Stimulated activated CD8-positive, alpha-beta memory T cell treated with anti-CD3 and anti-CD28 coated beads, Interleukin-2, amount 100 ng/mL, for 48 hours (primary cell): Measurements from ENCODE around the gene CMTM2.

ENCODE experiments used
- DNase-seq, 2 donors: peaks; one replicate each; pipeline ENCODE4 v3.0.0-alpha.2; 2020; ENCODE audit warnings: low read depth in 2 of 2

Gene CMTM2, protein sequence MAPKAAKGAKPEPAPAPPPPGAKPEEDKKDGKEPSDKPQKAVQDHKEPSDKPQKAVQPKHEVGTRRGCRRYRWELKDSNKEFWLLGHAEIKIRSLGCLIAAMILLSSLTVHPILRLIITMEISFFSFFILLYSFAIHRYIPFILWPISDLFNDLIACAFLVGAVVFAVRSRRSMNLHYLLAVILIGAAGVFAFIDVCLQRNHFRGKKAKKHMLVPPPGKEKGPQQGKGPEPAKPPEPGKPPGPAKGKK

DNA sequence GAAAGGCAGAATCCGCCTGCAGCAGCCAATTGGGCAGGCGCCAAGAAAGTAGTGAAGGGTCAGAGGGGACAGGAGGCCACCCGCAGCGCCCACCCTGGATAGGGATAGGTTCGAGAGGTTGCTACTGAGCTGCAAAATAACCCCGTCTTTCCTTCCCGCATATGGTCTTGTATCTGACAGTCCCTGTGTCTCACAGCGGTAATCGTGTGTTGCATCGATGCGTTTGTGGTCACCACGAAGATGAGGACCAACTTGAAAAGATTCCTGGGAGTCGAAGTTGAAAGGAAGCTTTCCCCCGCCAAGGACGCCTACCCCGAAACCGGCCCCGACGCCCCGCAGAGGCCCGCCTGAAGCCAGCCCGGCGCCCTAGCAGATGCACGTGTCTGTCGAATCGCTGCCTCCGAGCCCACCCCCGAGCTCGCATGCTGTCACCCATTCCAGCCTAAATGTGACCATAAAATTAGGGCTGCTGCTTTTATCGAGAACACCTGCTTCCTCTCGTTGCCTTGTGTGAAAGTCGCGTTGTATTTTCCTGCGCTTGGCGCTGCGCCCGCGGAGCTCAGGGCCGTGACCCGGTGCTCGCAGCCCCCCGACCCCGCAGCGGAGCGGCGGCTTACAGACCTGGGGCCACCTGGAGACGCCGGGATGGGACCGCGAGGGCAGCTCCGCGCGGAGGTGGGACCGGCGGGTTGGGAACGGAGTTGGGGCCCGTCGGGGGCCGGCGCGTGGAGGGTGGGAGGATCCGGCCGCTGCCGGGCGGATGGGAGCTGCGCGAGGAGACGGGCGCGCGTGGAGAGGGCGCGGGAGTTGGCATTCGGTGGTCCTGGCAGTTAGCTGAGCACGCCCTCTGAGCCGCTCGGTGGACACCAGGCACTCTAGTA, at the start of gene CMTM2:
CMTM2 (plus strand) TSS at position 813 of the 881 bp plus-strand sequence. CDS start 145 bp downstream, outside the sequence.
- DNase-seq, result no peak

DNA sequence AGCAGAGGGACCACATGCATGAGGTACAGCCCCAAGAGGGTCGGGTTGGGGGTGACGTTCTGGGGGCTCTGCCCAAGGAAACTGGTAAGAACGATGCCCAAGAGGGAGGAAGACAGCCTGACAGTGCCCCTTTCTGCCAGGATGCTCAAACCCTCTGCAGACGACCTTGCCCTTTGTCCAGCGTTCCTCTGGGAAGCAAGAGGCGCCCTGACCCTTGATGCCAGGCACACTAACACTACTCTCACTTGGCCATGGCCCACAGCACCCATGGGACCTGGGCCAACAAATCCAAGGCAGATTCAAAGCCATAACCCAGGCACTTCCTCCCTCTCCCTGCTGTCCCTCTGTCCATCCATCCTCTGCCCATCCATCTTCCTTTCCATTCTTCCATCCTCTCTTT, 49.8 kb upstream of the CMTM2 start:
- DNase-seq, result no peak

DNA sequence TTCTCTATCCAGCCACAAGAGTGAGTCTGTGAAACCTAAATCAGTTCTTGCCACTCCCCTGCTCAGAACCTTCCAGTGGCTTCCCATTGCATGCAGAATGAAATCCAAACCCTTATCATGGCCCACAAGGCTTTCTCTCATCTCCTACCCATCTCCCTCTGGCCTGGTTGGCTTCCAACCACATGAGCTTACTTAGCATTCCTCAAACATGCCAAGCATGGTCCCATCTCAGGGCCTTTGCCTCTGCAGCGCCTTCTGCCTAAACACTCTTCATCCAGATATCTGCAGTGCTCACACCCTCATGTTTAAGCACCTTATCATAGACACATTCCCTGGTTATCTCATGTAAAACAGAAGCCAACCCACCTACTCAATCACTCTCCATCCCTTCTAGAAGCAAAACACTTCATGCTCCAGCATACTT, 44.9 kb upstream of the CMTM2 start:
- DNase-seq, result no peak

DNA sequence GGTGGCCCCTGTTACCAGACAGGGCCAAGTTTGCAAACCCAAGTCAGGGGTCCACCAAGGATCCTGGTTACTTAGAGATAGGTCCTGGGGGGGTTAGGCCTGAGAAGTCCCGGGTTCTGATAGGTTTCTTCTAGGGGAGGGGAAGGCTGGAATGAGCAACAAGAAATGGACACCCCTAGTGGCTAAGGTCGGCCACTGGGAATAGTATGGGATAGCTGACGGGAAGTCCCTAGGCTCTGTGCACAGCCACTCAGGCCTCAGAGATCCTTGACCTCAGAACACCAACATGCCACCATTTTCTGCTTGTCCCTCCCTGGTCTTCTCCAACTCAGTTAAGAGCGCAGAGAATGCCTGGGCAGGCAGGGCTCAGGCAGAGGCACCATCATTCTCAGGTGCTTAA, 42.7 kb upstream of the CMTM2 start:
- no peak for DNase-seq

DNA sequence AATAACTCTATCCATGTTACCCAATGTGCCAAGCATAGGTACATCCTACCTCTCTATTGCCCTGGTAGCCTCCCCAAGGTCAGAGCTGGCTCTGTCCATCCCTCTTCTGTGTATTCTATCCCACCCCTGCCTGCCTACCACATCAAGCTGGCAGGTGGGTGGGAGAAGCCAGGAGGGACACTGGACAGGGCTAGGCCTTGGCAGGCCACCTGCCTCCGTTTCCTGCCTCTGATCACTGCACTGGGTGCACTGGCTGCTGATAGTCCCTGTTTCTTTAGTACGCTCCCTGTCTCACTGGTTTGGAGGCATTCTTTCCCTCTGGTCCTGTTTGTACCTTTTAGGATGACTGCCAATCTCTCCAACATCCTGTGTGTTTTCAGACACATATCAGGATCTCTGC, 42.0 kb upstream of the CMTM2 start:
- DNase-seq, result no peak

DNA sequence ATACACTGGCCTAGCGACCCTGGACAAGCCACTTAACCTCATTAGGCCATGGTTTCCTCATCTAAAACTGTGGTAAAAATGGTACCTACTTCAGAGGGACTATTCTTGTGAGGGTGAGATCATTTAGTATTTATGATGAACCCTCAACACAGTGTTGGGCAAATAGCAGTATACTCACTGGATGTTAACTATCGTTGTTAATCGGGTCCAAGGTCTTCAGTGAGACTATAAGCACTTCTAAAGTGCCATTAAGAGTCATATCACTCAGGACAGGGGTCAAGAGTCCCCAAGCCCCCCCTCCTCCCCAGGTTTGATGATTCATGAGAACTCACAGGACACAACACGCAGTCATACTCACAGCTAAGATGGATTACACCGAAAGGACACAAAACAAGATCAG, 40.4 kb upstream of the CMTM2 start:
- DNase-seq, result no peak

DNA sequence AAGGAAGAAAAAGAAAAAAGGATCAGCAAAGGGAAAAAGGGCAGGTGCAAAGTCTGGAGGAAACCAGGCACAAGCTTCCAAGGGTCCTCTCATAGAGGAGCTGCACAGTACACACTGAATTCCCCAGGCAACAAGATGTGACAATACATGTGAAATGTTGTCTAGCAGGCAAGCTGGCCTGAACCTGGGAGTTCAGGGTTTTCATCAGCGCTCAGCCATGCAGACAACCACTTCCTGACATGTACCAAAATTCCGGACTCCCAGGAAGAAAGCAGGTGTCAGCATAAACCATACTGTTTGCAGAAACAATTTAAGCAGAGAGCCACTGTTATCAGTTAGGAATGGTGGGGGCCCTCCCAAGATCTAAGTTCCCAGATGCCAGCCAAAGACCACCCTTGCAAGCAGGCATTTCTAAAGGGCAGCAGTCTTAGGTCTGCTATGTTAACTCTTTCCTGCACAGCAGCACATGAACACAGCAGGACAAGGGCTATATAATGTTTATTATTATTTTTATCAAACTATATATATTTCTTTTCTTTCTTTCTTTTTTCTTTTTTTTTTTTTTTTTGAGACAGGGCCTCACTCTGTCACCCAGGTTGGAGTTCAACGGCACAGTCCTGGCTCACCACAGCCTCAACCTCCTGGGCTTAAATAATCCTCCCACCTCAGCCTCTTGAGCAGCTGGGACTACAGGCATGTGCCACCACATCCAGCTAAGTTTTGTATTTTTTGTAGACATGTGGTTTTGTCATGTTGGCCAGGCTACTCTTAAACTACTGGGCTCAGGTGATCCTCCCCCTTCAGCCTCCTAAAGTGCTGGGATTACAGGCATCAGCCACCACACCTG, 39.4 kb upstream of the CMTM2 start:
- DNase-seq, result no peak

DNA sequence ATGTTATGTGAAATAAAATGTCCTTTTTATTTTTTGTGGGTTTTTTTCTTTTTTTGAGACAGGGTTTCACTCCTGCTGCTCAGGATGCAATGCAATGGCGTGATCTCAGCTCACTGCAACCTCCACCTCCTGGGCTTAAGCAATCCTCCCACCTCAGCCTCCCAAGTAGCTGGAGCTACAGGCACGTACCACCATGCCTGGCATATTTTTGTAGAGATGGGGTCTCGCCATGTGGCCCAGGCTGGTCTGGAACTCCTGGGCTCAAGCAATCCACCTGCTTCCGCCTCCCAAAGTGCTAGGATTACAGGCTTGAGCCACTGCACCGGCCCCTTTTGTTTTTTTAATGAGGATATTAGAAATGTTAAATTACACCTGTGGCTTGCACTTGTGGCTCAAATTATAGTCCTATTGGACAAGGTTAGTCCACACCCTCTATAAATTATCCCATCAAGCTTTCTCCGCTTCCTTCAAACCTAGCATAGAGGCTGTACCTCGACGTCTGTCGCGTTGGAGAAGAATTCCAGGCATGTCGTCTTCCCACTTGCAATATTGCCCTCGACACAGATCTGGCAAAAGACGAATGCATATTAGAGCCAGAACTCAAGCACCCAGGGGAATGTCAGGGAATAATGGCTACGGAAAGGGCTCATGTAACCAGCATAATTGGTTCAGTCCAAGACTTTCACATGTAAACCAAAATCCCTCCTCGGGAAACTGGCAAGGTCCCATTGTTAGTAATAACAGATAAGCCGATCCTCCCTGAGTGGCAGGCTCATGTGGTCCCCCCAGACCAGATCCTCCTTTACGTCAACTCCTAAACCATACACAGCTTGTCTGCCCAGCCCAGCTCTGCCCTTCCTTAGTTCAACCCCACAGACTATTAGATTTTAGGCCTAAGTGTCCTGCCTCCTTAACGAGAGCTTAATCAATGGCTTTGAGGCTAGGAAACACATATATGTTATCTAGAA, 37.6 kb upstream of the CMTM2 start:
- no peak for DNase-seq

DNA sequence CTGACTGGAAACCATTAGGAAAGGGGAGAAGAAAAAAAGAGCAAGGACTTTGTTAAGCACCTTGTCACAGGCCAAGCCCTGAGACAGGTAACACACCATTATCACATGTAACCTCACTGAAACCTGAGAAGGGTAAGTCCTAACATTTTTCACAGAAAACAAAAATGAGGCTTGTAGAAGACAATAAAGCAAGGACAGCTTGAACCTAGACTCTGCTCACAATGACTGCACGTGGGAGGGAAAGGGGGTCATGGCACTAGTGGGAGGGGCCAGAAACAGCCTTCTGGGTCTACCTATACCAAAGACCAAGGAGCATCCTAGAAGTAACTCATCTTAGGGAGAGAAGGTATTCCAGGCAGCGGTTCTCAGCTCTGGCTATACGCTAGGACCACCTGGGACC, 36.9 kb upstream of the CMTM2 start:
- DNase-seq, result no peak

DNA sequence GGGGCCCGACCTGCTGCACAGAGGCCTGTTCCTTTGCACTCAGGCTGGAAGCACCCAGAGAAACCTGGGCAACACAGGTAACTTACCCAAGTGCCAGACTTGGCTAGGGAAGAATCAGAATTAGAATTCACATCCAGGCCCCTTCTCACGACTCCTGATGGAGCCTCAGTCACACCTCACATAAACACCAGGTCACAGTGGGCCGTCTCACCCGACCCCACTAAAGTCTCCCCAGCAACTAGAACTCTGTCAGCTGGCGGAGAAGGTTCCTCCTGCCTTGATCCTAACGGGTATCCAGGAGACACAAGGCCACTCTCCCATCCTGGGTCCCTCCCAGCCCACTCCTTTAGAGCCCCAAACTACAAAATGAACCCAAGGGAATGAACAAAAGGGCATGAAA, 35.7 kb upstream of the CMTM2 start:
- DNase-seq, result no peak

DNA sequence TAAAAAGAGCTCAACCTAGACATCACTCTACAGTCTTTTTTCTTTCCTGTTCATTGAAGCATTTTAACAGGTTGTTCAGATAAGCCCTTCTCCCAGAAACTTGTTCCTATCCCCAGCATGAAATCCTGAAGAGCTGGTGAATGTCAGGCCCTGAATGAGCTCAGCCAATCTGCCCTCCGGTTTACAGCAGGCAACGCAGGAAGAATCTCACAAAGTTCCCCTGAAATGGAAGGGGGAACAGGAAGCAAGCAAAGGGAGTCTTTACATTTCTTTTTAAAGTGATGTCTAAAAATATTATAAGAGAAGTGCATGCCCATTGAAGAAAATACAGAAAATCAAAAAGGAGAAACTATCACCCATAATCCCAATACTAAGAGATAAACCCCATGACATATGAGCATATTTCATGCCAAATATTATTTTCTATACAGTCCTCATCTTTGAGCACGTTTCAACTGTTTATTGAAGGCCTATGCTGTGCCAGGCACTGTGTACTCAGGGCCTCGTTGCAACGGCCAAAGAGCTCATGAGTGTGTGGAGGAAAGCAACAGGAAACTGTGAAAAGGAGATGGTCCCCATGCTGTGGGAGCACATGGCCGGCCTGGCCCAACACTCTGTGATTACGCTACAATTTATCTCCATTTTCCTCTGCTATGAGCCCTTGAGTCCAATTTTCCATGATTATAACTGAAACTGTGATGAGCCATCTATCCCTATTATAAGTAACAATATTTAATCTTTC, 35.1 kb upstream of the CMTM2 start:
- DNase-seq, result no peak

DNA sequence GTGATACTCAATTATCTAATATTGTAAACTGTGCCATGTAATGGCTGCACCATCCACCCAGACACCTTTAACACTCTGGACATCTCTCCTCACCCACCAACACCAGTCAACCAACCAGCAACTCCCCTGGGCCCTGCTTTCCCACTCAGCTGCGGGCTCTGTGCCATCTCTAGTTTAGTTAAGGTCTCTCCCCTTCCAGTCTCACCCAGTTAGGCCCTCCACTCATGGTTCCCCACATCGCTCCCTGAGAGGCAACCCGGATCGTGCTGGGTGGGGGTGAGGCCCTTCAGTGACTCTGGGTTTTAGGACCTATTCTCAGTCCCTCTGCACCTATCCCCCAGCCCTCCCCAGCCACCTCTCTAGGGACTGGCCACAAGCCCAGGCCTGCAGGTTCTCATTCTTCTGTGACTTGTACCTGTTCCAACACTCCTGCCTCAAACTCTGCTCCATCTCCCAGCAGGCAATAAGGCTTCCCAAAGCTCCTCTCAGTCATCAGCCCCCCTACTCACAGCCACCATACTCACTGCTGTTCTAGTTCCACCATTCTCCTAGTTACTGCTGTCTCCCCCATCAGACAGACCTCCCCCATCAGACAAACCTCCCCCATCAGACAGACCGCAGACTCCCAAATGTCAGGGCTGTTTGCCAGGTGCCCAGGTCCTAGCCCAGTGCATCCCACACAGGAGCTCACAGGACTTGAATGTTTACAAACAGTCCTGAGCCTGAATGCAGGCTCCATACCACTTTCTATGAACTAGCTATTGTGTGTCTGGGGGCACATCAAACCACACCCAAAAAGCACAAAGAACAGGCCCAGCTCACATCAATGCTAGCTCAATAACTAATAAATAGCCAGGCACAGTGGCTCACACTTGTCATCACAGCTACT, 31.9 kb upstream of the CMTM2 start:
- no peak for DNase-seq

DNA sequence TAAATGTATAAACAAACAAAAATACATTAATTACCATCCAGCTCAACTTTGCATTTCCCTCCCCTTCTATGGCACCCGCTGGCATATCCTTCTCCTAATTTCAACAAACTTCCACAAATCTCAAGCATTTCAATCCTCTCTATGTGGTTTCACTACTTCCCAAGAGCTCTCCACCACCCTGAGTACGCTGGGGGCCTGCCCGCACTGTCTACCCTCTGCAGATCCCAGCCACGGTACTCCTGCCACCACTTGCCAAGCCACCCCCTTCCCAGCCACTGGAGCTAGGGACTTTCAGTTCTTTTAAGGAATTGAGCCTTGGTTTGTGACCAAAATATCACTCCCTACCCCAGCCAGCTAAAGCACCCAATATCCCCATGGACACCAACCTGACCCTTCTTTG, 31.2 kb upstream of the CMTM2 start:
- DNase-seq, result no peak

DNA sequence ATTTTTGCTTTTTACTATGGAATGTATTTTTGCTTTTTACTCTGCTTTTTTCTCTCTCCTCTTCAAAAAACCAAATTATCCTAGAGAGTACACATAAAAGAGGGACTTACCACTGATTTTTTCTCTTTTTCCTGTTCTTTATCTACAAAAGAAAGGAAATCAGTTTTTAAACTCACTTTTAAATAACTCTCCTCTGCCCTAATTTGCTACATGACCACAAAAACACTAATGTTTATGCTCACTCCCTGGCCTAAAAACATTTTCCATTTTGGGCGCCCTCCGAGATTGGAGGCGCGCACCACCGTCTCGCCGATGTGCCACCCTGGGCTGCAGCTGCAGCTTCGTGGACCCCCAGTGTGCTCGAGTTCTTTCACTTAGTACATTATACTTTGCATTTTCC, 30.4 kb upstream of the CMTM2 start:
- no peak for DNase-seq

DNA sequence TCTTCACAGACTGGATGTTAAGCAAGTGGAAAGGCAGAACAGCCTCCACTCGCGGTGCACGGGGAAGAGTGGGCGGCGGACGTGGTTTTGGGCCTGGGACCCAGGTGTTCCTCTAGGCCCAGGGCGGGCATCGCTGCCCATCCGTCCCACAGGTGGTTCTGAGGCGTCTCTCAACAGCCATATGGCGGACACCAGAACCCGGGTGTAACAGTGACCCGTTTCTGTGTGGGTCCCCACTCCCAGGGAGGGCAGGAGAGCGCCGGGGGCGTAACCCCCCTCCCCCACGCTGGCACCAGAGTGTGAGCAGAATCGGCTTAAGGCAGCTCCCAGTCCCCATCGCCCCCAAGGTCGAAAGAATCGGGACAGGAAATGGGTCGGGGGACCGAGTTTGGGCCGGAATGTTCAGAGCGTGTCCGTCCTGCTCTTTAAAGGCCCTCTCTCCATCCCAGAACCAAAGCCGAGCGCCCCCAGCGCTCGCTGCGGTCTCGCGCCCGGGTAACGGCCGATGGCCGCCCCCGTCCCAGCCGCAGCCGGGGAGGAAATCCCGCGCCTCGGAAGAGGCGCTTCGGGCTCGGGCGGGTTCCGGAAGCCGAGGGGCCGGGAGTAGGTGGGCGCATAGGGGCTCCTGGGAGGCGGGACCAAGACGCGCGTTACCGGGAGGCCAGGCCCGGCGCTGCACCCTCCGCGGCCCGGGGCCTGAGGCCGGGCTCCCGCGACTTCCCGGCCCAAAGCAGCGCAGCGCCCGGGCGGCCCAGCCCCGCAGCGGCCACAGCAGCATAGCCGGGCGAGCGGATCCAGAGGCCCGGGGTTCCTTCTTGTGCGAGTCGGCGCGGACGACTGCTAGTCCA, 29.8 kb upstream of the CMTM2 start, which contains the start of gene TK2:
TK2 (minus strand) TSS at position 839 of the 848 bp plus-strand sequence; CDS start at position 778, 61 bp downstream.
- peak; percentile 61 to 65 for DNase-seq

DNA sequence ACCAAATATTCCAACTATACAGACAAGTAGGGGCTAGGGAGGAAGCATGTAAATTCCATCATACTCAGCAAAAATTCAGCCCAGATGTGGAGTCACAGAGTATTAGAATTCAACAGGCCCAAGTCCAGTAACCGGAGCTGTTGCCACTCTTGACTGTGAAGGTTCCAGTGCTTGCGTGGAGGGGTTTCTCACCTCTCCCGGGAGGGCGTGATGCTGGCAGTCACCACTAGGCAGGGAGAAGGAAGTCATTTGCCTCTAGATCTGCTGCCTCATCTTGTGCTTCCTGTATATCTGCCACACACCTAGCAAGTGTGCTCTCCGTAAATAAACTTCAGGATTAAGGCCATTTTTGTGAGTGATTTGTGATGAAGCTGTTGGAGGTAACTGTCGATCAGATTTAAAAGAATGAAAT, 27.9 kb upstream of the CMTM2 start:
- peak; percentile 39 to 42 for DNase-seq

DNA sequence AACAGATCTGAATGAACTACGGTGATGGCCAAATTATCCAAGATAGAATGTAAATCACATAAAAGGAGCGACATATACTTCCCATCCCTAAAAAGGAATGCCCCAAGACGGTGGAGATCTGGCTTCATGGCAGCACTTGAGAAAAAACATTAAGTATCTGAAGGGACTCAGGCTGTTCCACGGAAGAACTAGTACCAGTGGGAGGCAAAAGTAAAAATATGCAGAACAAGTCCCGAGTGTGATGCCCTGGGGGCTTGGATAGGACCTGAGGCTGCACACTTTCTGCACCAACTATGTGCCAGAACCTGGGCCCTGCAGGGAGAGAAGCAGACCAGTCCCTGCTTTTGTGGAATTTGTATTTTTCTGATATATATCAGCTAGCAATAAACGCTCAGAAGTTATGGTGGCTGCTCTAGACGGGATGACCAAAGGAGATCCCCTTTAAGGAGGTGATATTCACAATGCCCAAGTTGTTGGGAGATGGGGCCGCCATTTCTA, 27.4 kb upstream of the CMTM2 start:
- no peak for DNase-seq
